Nephron (organoid): ENCODE data around the gene GSG1L.

Experiments used
- H3K27ac Mint-ChIP-seq, 3 experiments: 2 replicates each; pipeline ENCODE4 v1.8.0; 2020; ENCODE audit warnings: mixed read lengths in 3 of 3, mild to moderate bottlenecking in 2 of 3, moderate library complexity in 1 of 3
- H3K27me3 Mint-ChIP-seq: 2 replicates; pipeline ENCODE4 v1.8.0; 2021; ENCODE audit warnings: low read depth, mild to moderate bottlenecking, moderate library complexity, mixed read lengths
- H3K36me3 Mint-ChIP-seq: 2 replicates; pipeline ENCODE4 v1.8.0; 2020; ENCODE audit warnings: low read depth, mixed read lengths
- H3K4me1 Mint-ChIP-seq: 2 replicates; pipeline ENCODE4 v1.8.0; 2020; ENCODE audit warnings: mixed read lengths
- H3K4me3 Mint-ChIP-seq, 3 experiments: 2 replicates each; pipeline ENCODE4 v1.8.0; 2020; ENCODE audit warnings: mild to moderate bottlenecking in 3 of 3, mixed read lengths in 3 of 3, moderate library complexity in 2 of 3
- H3K9me3 Mint-ChIP-seq: 2 replicates; pipeline ENCODE4 v1.8.0; 2020; ENCODE audit warnings: mixed read lengths
- TF ChIP-seq, protein P1 (sequence below), 3 experiments: fragments of 200-600 bp; sonication (generic); IDR thresholded peaks; one replicate each; pipeline ENCODE4 v1.5.0; 2021; ENCODE audit warnings: antibody characterized with exemption in 3 of 3; ENCODE audit not compliant: unreplicated experiment in 3 of 3

GSG1L gene

GRCh38 chr16:27954191-27954590 is 109.3 kb downstream of the GSG1L start:
- Mint-ChIP-seq H3K4me3 (no peak overlapping the region), H3K27ac (no peak overlapping the region), H3K9me3 (peaks cover 23% of the 10 kb centered on the region), H3K4me1 (no peaks in the 10 kb centered on the region), H3K27me3 (peaks cover 12% of the 10 kb centered on the region), H3K36me3 (no peaks in the 10 kb centered on the region)
- TF ChIP-seq, protein P1, sequence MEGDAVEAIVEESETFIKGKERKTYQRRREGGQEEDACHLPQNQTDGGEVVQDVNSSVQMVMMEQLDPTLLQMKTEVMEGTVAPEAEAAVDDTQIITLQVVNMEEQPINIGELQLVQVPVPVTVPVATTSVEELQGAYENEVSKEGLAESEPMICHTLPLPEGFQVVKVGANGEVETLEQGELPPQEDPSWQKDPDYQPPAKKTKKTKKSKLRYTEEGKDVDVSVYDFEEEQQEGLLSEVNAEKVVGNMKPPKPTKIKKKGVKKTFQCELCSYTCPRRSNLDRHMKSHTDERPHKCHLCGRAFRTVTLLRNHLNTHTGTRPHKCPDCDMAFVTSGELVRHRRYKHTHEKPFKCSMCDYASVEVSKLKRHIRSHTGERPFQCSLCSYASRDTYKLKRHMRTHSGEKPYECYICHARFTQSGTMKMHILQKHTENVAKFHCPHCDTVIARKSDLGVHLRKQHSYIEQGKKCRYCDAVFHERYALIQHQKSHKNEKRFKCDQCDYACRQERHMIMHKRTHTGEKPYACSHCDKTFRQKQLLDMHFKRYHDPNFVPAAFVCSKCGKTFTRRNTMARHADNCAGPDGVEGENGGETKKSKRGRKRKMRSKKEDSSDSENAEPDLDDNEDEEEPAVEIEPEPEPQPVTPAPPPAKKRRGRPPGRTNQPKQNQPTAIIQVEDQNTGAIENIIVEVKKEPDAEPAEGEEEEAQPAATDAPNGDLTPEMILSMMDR (IDR thresholded peaks at IDR 0.05; ENCODE audit: unreplicated experiment in 3 of 3): no peak

DNA sequence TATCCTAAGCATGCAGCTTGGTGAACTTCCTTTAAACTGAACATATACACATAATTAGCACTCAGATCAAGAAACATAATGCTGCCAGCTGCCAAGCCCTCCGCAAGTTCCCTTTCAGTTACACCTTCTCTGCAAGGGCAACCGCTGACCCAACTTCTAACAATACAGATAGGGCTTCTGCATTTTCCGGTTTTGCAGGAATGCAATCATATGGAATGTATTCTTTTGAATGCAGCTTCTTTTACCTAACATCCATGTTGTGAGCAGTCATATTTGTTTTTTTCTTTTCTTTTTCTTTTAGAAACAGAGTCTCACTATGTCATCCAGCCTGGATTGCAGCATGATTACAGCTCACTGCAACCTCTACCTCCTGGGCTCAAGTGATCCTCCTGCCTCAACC is 110.7 kb downstream of the GSG1L start:
- TF ChIP-seq, protein P1 (IDR thresholded peaks at IDR 0.05; ENCODE audit: unreplicated experiment in 3 of 3): no peak
- Mint-ChIP-seq H3K36me3 (no peaks in the 10 kb centered on the region), H3K4me3 (no peak overlapping the region), H3K4me1 (no peaks in the 10 kb centered on the region), H3K27ac (no peak overlapping the region), H3K27me3 (peaks cover 12% of the 10 kb centered on the region), H3K9me3 (peaks cover 23% of the 10 kb centered on the region)

GRCh38 chr16:27951489-27952120 is 111.9 kb downstream of the GSG1L start:
- TF ChIP-seq, protein P1 (IDR thresholded peaks at IDR 0.05; ENCODE audit: unreplicated experiment in 3 of 3): no peak
- no peaks in the 10 kb centered on the region for H3K36me3 Mint-ChIP-seq
- H3K4me3 Mint-ChIP-seq: no peak overlapping the region
- H3K27me3 Mint-ChIP-seq: peaks cover 12% of the 10 kb centered on the region
- no peaks in the 10 kb centered on the region for H3K4me1 Mint-ChIP-seq
- H3K27ac Mint-ChIP-seq: no peak overlapping the region
- H3K9me3 Mint-ChIP-seq: peaks cover 15% of the 10 kb centered on the region

DNA sequence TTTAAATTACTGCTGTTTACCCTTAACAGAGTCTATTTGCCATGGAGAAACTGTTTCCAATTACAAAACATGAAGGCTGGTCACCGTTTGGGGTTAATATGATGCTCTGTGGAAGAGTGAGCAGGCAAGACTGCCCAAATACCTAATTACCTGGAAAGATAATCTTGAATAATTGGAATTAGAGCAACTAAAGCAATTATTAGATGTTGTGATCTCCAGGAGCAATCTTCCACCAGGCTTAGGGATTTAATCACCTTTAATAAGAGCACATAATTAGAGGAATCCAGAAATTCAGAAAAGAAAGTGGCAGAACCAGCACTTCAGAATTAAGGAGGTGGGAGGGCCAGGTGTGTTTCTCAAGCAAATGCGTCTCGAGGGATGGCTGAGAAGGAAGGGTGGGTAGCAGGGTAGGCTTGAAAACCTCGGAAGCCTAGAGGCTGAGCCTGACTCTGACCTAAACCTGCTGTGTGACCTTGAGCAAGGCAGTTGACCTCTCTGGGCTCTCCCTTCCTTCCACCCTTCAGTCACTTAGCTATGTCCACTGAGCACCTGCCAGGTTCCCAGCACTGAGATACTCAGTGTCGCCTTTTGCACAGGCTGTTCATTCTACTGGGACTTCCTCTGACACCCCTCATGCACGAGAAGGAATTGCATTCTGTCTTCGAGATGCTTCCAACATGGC is 113.2 kb downstream of the GSG1L start:
- Mint-ChIP-seq H3K27ac (no peak overlapping the region), H3K4me3 (no peak overlapping the region), H3K36me3 (no peaks in the 10 kb centered on the region), H3K27me3 (peaks cover 18% of the 10 kb centered on the region), H3K9me3 (peaks cover 8% of the 10 kb centered on the region), H3K4me1 (peaks cover 7% of the 10 kb centered on the region)
- TF ChIP-seq, protein P1 (IDR thresholded peaks at IDR 0.05; ENCODE audit: unreplicated experiment in 3 of 3): no peak

- peaks cover 11% of the 10 kb centered on the region for H3K4me1 Mint-ChIP-seq
- TF ChIP-seq, protein P1 (IDR thresholded peaks at IDR 0.05; ENCODE audit: unreplicated experiment in 3 of 3): no peak
- H3K9me3 Mint-ChIP-seq: no peaks in the 10 kb centered on the region
- no peak overlapping the region for H3K27ac Mint-ChIP-seq
- no peak overlapping the region for H3K4me3 Mint-ChIP-seq
- H3K27me3 Mint-ChIP-seq: peaks cover 18% of the 10 kb centered on the region
- no peaks in the 10 kb centered on the region for H3K36me3 Mint-ChIP-seq
Measured at GRCh38 chr16:27947696-27948095, 115.8 kb downstream of the GSG1L start.
